NB4 (cell line): ENCODE results near the gene CD248.
"Not testable (repeated sequence)": the region's sequence is repeated elsewhere in the genome, so short reads cannot be mapped to it uniquely, and the experiment has no call there.

Experiments used
- DNase-seq: peaks from one replicate; pipeline ENCODE4 v3.0.0; 2010; ENCODE audit warnings: low read depth
- H3K4me3 ChIP-seq: one replicate; pipeline ENCODE4 v1.5.1; 2011; ENCODE audit warnings: mild to moderate bottlenecking, low read depth, low read length, moderate library complexity
- CTCF ChIP-seq: IDR thresholded peaks from one replicate; pipeline ENCODE4 v1.5.1; 2012; ENCODE audit warnings: low read depth, low read length
- MAX ChIP-seq: IDR thresholded peaks from 2 replicates; pipeline ENCODE4 v1.6.1; 2011; ENCODE audit warnings: low read depth, low read length
- MYC ChIP-seq: IDR thresholded peaks from 2 replicates; pipeline ENCODE4 v1.6.1; 2011; ENCODE audit warnings: low read depth, low read length
- POLR2A ChIP-seq: IDR thresholded peaks from 2 replicates; pipeline ENCODE4 v1.6.1; 2011; ENCODE audit warnings: mild to moderate bottlenecking; ENCODE audit not compliant: insufficient read length; ENCODE audit errors: extremely low read depth

The CD248 gene

GRCh38 chr11:66314186-66314501 lies 2.7 kb downstream of the CD248 start:
- TF ChIP-seq POLR2A (no peak), MYC (no peak), CTCF (no peak), MAX (no peak)
- no peak for DNase-seq
- no peak overlapping the region for H3K4me3 ChIP-seq

- H3K4me3 ChIP-seq = no peak overlapping the region
- DNase-seq = peak; percentile 46
- no peak for TF ChIP-seq MAX
These were observed 3.3 kb downstream of the CD248 start for GRCh38 chr11:66313321-66314185.

GRCh38 chr11:66312549-66313320 lies 4.1 kb downstream of the CD248 start:
- peak; percentile 78 for TF ChIP-seq MAX
- peak; percentile 50 for TF ChIP-seq POLR2A
- no peak for TF ChIP-seq CTCF
- TF ChIP-seq MYC = peak; percentile 55; the same call in 1 of the 2 replicates
- DNase-seq = peak; percentile 99
- peak overlapping the region; percentile 66 for H3K4me3 ChIP-seq

- TF ChIP-seq MAX = peak; percentile 7; the same call in 1 of the 2 replicates
- TF ChIP-seq POLR2A = no peak
- no peak for TF ChIP-seq CTCF
- peak; percentile 52; the same call in 1 of the 2 replicates for TF ChIP-seq MYC
- DNase-seq = peak; percentile 91
These were observed 4.8 kb downstream of the CD248 start for GRCh38 chr11:66311965-66312548.

GRCh38 chr11:66311470-66311964 lies 5.3 kb downstream of the CD248 start:
- DNase-seq = no peak
- H3K4me3 ChIP-seq = peak overlapping the region; percentile 66
- no peak for TF ChIP-seq MYC
- peak; percentile 94 for TF ChIP-seq CTCF

More at GRCh38 chr11:66311965-66312548, 4.8 kb downstream of the CD248 start:
- H3K4me3 ChIP-seq = peak overlapping the region; percentile 66

- DNase-seq, H3K4me3 ChIP-seq: not testable (repeated sequence)
These were observed 5.9 kb downstream of the CD248 start for GRCh38 chr11:66310803-66311440.
